Endothelial cell of umbilical vein (primary cell): ENCODE data around the gene CEP68. TPM values are rescaled to one million over a fixed set of nuclear protein-coding genes. Genes with fewer than 3 reads are reported as not detected.
"Not testable (repeated sequence)": the region's sequence is repeated elsewhere in the genome, so short reads cannot be mapped to it uniquely, and the experiment has no call there.

ENCODE experiments used
- BruUV-seq: library from RNA; stranded (reverse); fragments of 400-500 nt; replicated peaks from 2 replicates; lab custom pipeline; 2021; lab: Mats Ljungman, UMichigan
- CTCF ChIA-PET: fragments of 300-600, 350-600 bp; sonication (Branson Sonifier 250); formaldehyde crosslinking; loops from one replicate; lab custom pipeline; 2021; ENCODE audit warnings: antibody characterized with exemption, inconsistent platforms; lab: Charles Lee
- POLR2A ChIA-PET: fragments of 300-600, 350-600 bp; sonication (Branson Sonifier 250); formaldehyde crosslinking; loops from one replicate; lab custom pipeline; 2021; ENCODE audit warnings: antibody characterized with exemption, inconsistent platforms; lab: Charles Lee
- DNase-seq: peaks from one replicate; pipeline ENCODE4 v3.0.0-alpha.2; 2011; ENCODE audit warnings: low read depth, low spot score
- FAIRE-seq: peaks from 2 replicates; lab custom pipeline; 2011; peaks lifted over from hg19 to GRCh38; lab: Jason Lieb, UNC
- H2AFZ ChIP-seq: 2 replicates; pipeline ENCODE4 v1.6.0; 2012; ENCODE audit warnings: low read depth, low read length, control low read depth, inconsistent platforms
- H3K27ac ChIP-seq: 2 replicates; pipeline ENCODE4 v1.5.1; 2011; ENCODE audit warnings: low read depth, mild to moderate bottlenecking, control low read depth, low read length, moderate library complexity; ENCODE audit not compliant: insufficient read depth
- H3K27me3 ChIP-seq, 2 experiments: 2 replicates each; pipeline versions ENCODE4 v1.6.0 to v1.6.1; 2011; ENCODE audit warnings: low read length in 2 of 2, mixed read lengths in 1 of 2; ENCODE audit not compliant: control insufficient read depth in 2 of 2, insufficient read depth in 2 of 2
- H3K36me3 ChIP-seq, 2 experiments: 2 replicates in 1 of 2; 3 replicates in 1 of 2; pipeline ENCODE4 v1.5.1; 2011; ENCODE audit warnings: low read length in 2 of 2, mild to moderate bottlenecking in 1 of 2, moderate library complexity in 1 of 2; ENCODE audit not compliant: control insufficient read depth in 2 of 2, insufficient read depth in 2 of 2; ENCODE audit errors: extremely low read depth in 1 of 2
- H3K4me1 ChIP-seq: 3 replicates; pipeline ENCODE4 v1.5.1; 2011; ENCODE audit warnings: mild to moderate bottlenecking, low read length; ENCODE audit not compliant: control insufficient read depth, insufficient read depth; ENCODE audit errors: extremely low read depth
- H3K4me2 ChIP-seq: 2 replicates; pipeline ENCODE4 v1.6.1; 2011; ENCODE audit warnings: low read length, control low read depth, mixed read lengths; ENCODE audit not compliant: insufficient read depth
- H3K4me3 ChIP-seq, 3 experiments: fragments of 200-600 bp in 1 of 3; sonication (generic), shearing (Covaris generic) in 1 of 3; replicated peaks in 1 of 3; 2 replicates each; pipeline ENCODE4 v1.5.1; 2011 to 2016; ENCODE audit warnings: control low read depth in 3 of 3, low read length in 3 of 3, mild to moderate bottlenecking in 2 of 3, inconsistent platforms in 1 of 3, low read depth in 1 of 3, moderate library complexity in 1 of 3; ENCODE audit not compliant: insufficient read depth in 1 of 3
- H3K79me2 ChIP-seq: 2 replicates; pipeline ENCODE4 v1.6.0; 2012; ENCODE audit warnings: low read length, inconsistent platforms; ENCODE audit not compliant: control insufficient read depth, insufficient read depth
- H3K9ac ChIP-seq: replicated peaks from 2 replicates; pipeline ENCODE3; 2011; ENCODE audit warnings: low read length, control low read depth; ENCODE audit not compliant: insufficient read depth; ENCODE audit errors: extremely low read depth
- H3K9me1 ChIP-seq: replicated peaks from 3 replicates; pipeline ENCODE4 v1.6.0; 2011; ENCODE audit warnings: mild to moderate bottlenecking, low read length; ENCODE audit not compliant: control insufficient read depth, insufficient read depth; ENCODE audit errors: extremely low read depth
- H3K9me3 ChIP-seq: replicated peaks from 2 replicates; pipeline ENCODE4 v1.5.1; 2012; ENCODE audit warnings: low read length, inconsistent platforms; ENCODE audit not compliant: control insufficient read depth, insufficient read depth
- H4K20me1 ChIP-seq: replicated peaks from 2 replicates; pipeline ENCODE3; 2011; ENCODE audit warnings: mild to moderate bottlenecking, low read length; ENCODE audit not compliant: control insufficient read depth, insufficient read depth; ENCODE audit errors: extremely low read depth
- CTCF ChIP-seq, 2 donors: IDR thresholded peaks; 1 replicate in 1 of 2; 2 replicates in 1 of 2; pipeline ENCODE4 v1.5.1; 2011; ENCODE audit warnings: low read length in 2 of 2, mild to moderate bottlenecking in 2 of 2, moderate library complexity in 2 of 2, control low read depth in 1 of 2, inconsistent platforms in 1 of 2, low read depth in 1 of 2; ENCODE audit not compliant: insufficient read depth in 1 of 2; ENCODE audit errors: extremely low read depth in 1 of 2
- EZH2 ChIP-seq: IDR thresholded peaks from 2 replicates; pipeline ENCODE4 v1.6.1; 2012; ENCODE audit warnings: borderline replicate concordance, low read depth, mild to moderate bottlenecking, moderate library complexity, low read length, inconsistent platforms; ENCODE audit not compliant: severe bottlenecking
- FOS ChIP-seq: IDR thresholded peaks from 2 replicates; pipeline ENCODE4 v1.6.1; 2011; ENCODE audit warnings: mild to moderate bottlenecking, low read length, moderate library complexity, borderline replicate concordance; ENCODE audit not compliant: insufficient read depth
- GATA2 ChIP-seq: IDR thresholded peaks from 2 replicates; pipeline ENCODE4 v1.7.0; 2011; ENCODE audit warnings: low read depth, mild to moderate bottlenecking, moderate library complexity, mixed read lengths, low read length; ENCODE audit not compliant: insufficient read length, insufficient read depth
- JUN ChIP-seq: IDR thresholded peaks from 2 replicates; pipeline ENCODE4 v1.6.1; 2011; ENCODE audit warnings: borderline replicate concordance, low read depth; ENCODE audit not compliant: insufficient read length, insufficient read depth
- MAX ChIP-seq: IDR thresholded peaks from 2 replicates; pipeline ENCODE4 v1.6.1; 2011; ENCODE audit not compliant: insufficient read depth, insufficient read length
- MYC ChIP-seq: IDR thresholded peaks from one replicate; pipeline ENCODE4 v1.6.1; 2011; ENCODE audit warnings: mild to moderate bottlenecking, low read depth, low read length
- POLR2A ChIP-seq: IDR thresholded peaks from 2 replicates; pipeline ENCODE4 v1.6.1; 2012; ENCODE audit warnings: low read depth, mild to moderate bottlenecking, control low read depth, low read length
- POLR2AphosphoS5 ChIP-seq: IDR thresholded peaks from 2 replicates; pipeline ENCODE4 v1.6.1; 2012; ENCODE audit warnings: low read depth, mild to moderate bottlenecking, control low read depth, low read length, moderate library complexity; ENCODE audit not compliant: insufficient read depth
- dilution Hi-C: fragments of 300-500 bp; cut with MboI; formaldehyde crosslinking; loops from one replicate; pipeline ENCODE4 v1.15.0; 2019; ENCODE audit warnings: low sequenced_read_pairs; ENCODE audit not compliant: extremely low pct_ligation_motif_present
- intact Hi-C: fragments of 100-400 bp; cut with micrococcal nuclease; formaldehyde crosslinking; loops from one replicate; pipeline ENCODE4 v1.10.0; 2022
- polyA plus RNA-seq, 4 experiments: library from polyadenylated mRNA; depleted of rRNA in 3 of 4; stranded (reverse) in 3 of 4; unstranded in 1 of 4; fragments of >200 nt; gene quantifications; 2 replicates each; pipeline versions ENCODE4 v1.2.1 to v1.2.3, GENCODE V29; 2011 to 2012; ENCODE audit warnings: missing spikeins in 1 of 4
- total RNA-seq: library from RNA; stranded (reverse); gene quantifications from 2 replicates; pipeline ENCODE4 v1.2.3, GENCODE V29; 2021

The CEP68 gene
- total and polyA plus RNA-seq, 2 donors (not counting 3 experiments of a cell fraction or from before 2014, with no cell fraction given) = 21.4 to 22.0 TPM

- Histone ChIP-seq H3K79me2 (peaks cover 42% of the 10 kb centered on the region), H3K4me3 (peak overlapping the region; percentile 26 to 67 (median 54)), H3K27ac (peak overlapping the region; percentile 74), H4K20me1 (peaks cover 18% of the 10 kb centered on the region), H3K36me3 (no peaks in the 10 kb centered on the region), H3K4me2 (peak overlapping the region; percentile 67), H3K4me1 (peaks cover 30% of the 10 kb centered on the region), H3K9me3 (no peaks in the 10 kb centered on the region), H2AFZ (peak overlapping the region; percentile 83), H3K9ac (peak overlapping the region; percentile 68), H3K9me1 (no peaks in the 10 kb centered on the region), H3K27me3 (no peaks in the 10 kb centered on the region)
- CTCF ChIA-PET = interaction anchor here (0.5 to 1.9 kb wide), 11 partner anchors 18 to 96 kb away, joined by 3 to 14 read pairs (median 5); no protein-coding TSS in a partner anchor
- TF ChIP-seq JUN (no peak), POLR2A (peak; percentile 71), CTCF (IDR thresholded peaks at IDR 0.05; ENCODE audit: extremely low read depth in 1 of 2, insufficient read depth in 1 of 2, low read depth in 1 of 2, low read length in 2 of 2) (no peak), FOS (no peak), MAX (no peak), EZH2 (no peak), GATA2 (no peak), MYC (no peak), POLR2AphosphoS5 (peak; percentile 41)
- intact Hi-C loops (loop anchor here (1.0 to 5.0 kb wide), 7 partner anchors 49 to 447 kb away; partner anchors contain the start of genes ACTR2 and SPRED2), dilution Hi-C loops (no loop called here)
- FAIRE-seq (no peak), DNase-seq (no peak)
- BruUV-seq = no TSS peak
- POLR2A ChIA-PET = interaction anchor here (0.6 to 1.8 kb wide), 7 partner anchors 10 to 142 kb away, joined by 3 to 10 read pairs (median 7); partner anchors contain the start of genes ACTR2 and CEP68
Measured at GRCh38 chr2:65130664-65131175, 74.5 kb downstream of the CEP68 start.

- BruUV-seq, H4K20me1 ChIP-seq, H3K9ac ChIP-seq, H3K4me2 ChIP-seq, H3K9me1 ChIP-seq, H3K27me3 ChIP-seq, H3K36me3 ChIP-seq, dilution Hi-C loops, POLR2A ChIA-PET, FAIRE-seq, H3K4me3 ChIP-seq, DNase-seq, H3K9me3 ChIP-seq, H2AFZ ChIP-seq, H3K27ac ChIP-seq: not testable (repeated sequence)
- peaks cover 13% of the 10 kb centered on the region for H3K4me1 ChIP-seq
- CTCF ChIA-PET = interaction anchor here (2.1 to 3.0 kb wide), 2 partner anchors 10 to 68 kb away, joined by 8 read pairs; no protein-coding TSS in a partner anchor
- H3K79me2 ChIP-seq = peaks cover 20% of the 10 kb centered on the region
- intact Hi-C loops = loop anchor here (5.0 kb wide), 1 partner anchor 299 kb away; the partner anchor contains the start of gene SPRED2
Measured at GRCh38 chr2:65132930-65133329, 76.7 kb downstream of the CEP68 start.
